NCI-H2227 (cell line): ENCODE data around the gene LEFTY2.
"Not testable (repeated sequence)": the region's sequence is repeated elsewhere in the genome, so short reads cannot be mapped to it uniquely, and the experiment has no call there.

Experiments
- DNase-seq: peaks from one replicate; lab custom pipeline; 2025; ENCODE audit not compliant: unreplicated experiment; lab: John Stamatoyannopoulos, UW

The LEFTY2 gene

DNA sequence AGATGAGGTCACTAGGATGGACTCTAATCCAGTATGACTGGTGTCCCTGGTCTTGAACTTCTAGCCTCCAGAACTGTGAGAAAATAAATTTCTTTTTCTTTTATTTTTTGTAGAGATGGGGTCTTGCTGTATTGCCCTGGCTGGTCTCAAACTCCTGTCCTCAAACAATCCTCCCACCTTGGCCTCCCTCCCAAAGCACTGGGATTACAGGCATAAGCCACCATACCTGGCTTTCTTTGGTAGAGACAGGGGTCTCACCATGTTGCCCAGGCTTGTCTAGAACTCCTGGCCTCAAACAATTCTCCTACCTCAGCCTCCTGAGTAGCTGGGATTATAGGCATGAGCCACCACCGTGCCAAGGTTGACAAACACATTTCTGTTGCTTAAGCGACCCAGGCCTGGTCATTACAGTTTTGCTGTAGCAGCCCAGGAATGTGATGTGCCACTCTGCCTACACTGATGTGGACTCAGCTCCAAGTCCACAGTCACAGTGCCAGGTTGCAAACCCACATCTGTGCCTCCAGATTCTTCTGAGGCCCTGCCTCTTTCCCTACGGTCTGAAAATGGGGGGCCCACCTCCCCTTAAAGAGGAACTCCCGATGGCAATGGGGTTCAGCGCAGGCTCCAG lies 32.9 kb downstream of the LEFTY2 start:
- no peak for DNase-seq

DNA sequence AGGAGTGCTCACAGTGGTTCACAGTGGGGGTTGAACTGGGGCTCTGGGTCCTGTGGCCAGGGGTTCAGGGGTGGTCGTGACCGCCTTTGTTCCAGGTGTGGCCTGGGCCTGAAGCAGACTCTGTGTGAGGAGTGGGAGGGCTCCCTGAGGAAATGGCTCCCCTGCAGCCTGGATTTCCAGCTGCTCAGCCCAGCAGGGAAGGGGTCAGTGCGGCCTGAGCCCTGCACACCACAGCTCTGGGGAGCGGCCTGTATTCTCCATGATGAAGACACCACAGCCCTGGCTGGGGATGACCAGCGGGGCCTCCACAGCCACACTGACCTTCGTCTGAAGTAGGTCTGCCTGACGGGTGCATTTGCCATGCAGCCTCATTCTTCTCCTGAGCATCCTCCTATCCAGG lies 33.7 kb downstream of the LEFTY2 start:
- no peak for DNase-seq

GRCh38 chr1:225906467-225906866 lies 34.6 kb downstream of the LEFTY2 start:
- DNase-seq: no peak

- no peak for DNase-seq
These were observed 37.4 kb downstream of the LEFTY2 start for GRCh38 chr1:225903623-225904022.

- DNase-seq: no peak
These were observed 41.7 kb downstream of the LEFTY2 start for GRCh38 chr1:225899044-225899925.

GRCh38 chr1:225897595-225898514 lies 43.2 kb downstream of the LEFTY2 start:
- DNase-seq: no peak

GRCh38 chr1:225896937-225897549 lies 44.0 kb downstream of the LEFTY2 start:
- DNase-seq: no peak

DNA sequence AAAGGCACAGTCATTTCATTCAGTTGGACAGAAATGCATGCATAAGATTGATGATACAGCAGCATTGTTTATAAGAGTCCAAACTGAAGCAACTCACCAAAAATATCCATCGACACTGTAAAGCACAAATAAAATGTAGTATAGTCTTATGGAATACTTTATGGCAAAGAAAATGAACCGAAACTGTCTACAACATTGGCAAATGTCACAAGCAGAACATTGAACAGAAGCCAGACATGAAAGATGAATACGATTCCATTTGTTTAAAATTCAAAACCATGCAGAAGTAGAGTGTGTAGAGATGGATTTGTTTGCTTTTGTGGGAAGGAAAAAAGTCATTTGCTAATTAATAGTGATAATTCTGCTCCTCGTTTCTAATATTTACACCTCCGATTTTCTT lies 44.5 kb downstream of the LEFTY2 start:
- no peak for DNase-seq

DNA sequence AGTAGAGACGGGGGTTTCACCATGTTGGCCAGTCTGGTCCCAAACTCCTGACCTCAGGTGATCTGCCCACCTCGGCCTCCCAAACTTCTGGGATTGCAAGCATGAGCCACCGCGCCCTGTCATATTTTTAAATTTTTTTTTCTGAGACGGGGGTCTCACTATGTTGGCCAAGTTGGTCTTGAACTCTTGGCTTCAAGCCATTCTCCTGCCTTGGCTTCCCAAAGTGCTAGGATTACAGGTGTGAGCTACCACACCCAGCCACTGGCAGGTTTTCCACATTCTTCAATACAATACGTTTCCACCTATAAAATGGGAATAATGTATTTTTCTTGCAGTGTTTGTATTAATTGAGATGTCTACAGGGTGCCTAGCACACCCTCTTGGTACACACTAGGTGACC lies 48.7 kb downstream of the LEFTY2 start:
- DNase-seq: no peak

DNA sequence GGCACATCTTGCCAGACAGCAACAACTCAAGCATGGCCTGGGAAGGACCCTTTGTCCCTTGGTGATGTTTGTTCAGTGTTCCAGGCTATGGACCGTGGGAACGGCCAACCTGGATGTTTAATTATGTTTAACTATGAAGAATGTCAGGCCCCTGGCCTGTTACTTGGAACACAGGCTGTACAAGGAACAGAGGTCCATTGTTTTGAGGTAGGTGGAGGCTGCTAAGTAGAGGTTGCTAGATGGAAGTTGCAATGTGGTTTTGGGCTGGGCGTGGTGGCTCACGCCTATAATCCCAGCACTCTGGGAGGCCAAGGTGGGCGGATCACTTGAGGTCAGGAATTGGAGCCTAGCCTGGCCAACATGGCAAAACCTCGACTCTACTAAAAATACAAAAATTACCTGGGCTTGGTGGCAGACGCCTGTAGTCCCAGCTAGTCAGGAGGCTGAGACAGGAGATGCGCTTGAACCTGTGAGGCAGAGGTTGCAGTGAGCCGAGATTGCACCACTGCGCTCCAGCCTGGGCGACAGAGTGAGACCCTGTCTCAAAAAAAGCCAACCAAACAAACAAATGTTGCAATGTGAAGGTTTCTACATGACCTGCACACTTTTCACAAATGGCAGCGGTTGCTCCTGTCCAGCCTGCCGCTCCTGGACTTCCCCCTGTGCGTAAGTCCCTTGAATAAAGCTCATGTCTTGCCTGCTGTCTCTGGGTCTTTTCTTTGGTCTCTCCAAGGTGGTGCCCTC lies 49.6 kb downstream of the LEFTY2 start:
- DNase-seq: no peak

- no peak for DNase-seq
These were observed 50.4 kb downstream of the LEFTY2 start for GRCh38 chr1:225890346-225891228.

GRCh38 chr1:225889743-225890142 lies 51.3 kb downstream of the LEFTY2 start:
- no peak for DNase-seq

DNA sequence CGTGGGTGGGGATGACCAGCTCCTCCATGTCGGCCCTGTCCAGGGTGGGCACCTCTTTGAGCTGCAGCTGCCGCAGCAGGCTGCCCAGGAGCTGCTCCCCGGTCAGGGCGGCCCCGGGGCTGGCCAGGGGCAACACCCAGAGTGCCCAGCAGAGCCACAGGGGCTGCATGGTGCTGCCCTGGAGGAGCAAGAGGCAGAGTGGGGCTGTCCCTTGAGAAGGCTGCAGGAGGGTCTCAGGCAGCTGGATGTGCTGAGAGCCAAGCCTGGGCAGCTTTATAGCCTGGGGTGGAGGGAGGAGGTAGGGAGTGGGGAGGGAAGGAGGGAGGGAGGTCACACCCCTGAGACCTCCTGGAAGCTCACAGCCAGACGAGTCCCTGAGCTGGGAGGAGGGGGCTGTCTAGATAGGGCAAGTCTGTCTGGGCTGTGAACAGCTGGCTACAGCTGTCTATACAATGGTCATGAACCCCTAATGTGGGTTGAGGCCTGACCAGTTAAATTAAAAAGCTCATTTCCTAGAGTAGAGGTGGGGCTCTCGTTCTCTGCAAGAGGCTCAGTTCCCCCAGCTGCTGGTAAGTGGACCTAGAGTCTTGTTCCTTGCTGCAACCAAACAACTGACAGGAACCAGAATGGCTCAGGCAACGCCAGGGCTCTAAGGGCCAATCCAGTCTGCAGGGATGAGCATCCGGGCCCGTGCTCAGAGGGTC lies 52.0 kb downstream of the LEFTY2 start, which contains the start of gene LEFTY1:
TSS of gene LEFTY1 (minus strand) at position 249 of the 704 bp plus-strand sequence. CDS start at position 169, 80 bp downstream.
- no peak for DNase-seq

- no peak for DNase-seq
These were observed 52.6 kb downstream of the LEFTY2 start for GRCh38 chr1:225888289-225888897.

- not testable (repeated sequence) for DNase-seq
These were observed 53.3 kb downstream of the LEFTY2 start for GRCh38 chr1:225887554-225888288.

- no peak for DNase-seq
These were observed 54.0 kb downstream of the LEFTY2 start for GRCh38 chr1:225887030-225887314.
